ENCODE measurements around the gene LUC7L3. TPM values are rescaled to one million over a fixed set of nuclear protein-coding genes. Genes with fewer than 3 reads are reported as not detected.
A peak's percentile ranks its signal among the peaks of the same experiment; 100 is the strongest.

LUC7L3 gene
- total RNA-seq, 1 experiment from 2014 or later: 154 TPM

DNA sequence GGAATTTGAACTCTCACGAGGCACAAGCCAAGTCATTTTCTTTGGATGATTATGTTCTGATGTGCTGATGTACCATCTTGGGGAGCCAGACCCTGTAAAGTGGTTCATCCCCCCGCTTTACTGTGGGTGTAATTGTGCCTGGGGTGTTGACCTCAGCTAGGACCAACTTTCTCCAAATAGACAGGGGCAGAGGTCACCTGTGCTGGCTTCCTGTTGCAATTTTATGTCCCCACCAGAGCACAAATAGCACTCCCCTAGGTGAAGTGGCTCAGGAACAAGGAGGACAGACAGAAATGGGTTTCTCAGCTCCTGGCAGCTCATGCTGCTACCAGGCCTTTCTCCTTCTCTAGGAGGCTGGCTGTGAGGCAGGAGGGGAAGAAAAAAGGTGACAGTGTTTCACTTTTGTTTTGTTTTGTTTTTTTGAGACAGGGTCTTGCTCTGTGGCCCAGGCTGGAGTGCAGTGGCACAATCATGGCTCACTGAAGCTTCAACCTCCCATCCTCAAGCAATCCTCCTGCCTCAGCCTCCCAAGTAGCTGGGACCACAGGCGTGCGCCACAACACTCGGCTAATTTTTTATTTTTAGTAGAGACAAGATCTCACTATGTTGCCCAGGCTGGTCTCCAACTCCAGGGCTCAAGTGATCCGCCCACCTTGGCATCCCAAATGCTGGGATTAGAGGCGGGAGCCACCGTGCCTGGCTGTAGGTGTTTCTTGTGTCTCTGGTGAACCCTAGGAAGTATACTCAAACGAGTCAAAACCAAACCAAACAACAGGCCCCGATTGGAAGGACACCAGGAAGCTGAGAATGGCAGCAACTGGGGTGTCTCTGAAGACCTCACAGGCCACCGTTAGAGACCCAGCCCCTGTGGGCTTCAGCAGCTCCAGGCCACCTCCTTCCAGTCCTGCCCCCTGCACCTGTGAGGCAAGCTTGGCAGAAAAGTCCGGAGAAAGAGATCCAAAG lies 83.5 kb downstream of the LUC7L3 start:
- peak overlapping the region; percentile 9 for H2AFZ ChIP-seq (ENCODE audit: low read length)
- H3K9me3 ChIP-seq (ENCODE audit: control insufficient read depth, low read depth, low read length): no peaks in the 10 kb centered on the region
- H3K9me3 Mint-ChIP-seq: no peaks in the 10 kb centered on the region; a peak in 1 of 5 replicates
- no peak overlapping the region for H3K27ac ChIP-seq (ENCODE audit: insufficient read length, low read depth, low read length)
- H3K9ac ChIP-seq (ENCODE audit: extremely low read depth, insufficient read length, low read length): no peak overlapping the region
- no peaks in the 10 kb centered on the region for H3K23me2 ChIP-seq (ENCODE audit: insufficient read length, low read depth, low read length, poor library complexity, severe bottlenecking)
- DNase-seq: no peak
- H3K23ac ChIP-seq (ENCODE audit: insufficient read length, low read depth, low read length): no peak overlapping the region
- H3K79me1 ChIP-seq (ENCODE audit: insufficient read depth, low read depth, low read length, poor library complexity, severe bottlenecking): no peaks in the 10 kb centered on the region
- H3K4me3 Mint-ChIP-seq: no peak overlapping the region
- H3K79me2 ChIP-seq (ENCODE audit: insufficient read depth, low read length): no peaks in the 10 kb centered on the region
- no CpG with 5 or more reads among the region's 12 CpGs for WGBS (ENCODE audit: extremely low coverage, insufficient read length, low lambda C conversion rate)
- H2AK5ac ChIP-seq (ENCODE audit: insufficient read length, low read length): no peak overlapping the region
- H3K27me3 Mint-ChIP-seq (ENCODE audit: low read depth): no peaks in the 10 kb centered on the region; the same call in none of the 2 replicates
- H3K14ac ChIP-seq (ENCODE audit: insufficient read depth, low read length): no peak overlapping the region
- H3K4me2 ChIP-seq (ENCODE audit: insufficient read depth, insufficient read length, low read length): no peak overlapping the region
- no peaks in the 10 kb centered on the region; a peak in 1 of 7 replicates for H3K36me3 Mint-ChIP-seq (ENCODE audit: insufficient read depth in 1 of 3, low read depth in 3 of 3)
- H2BK5ac ChIP-seq (ENCODE audit: insufficient read length, low read length): no peak overlapping the region
- H3T11ph ChIP-seq (ENCODE audit: low read length): no peak overlapping the region
- H2BK15ac ChIP-seq (ENCODE audit: low read depth, low read length): no peak overlapping the region
- no peak overlapping the region for H2BK120ac ChIP-seq (ENCODE audit: low read depth, low read length, poor library complexity, severe bottlenecking)
- peaks cover 16 to 23% of the 10 kb centered on the region in 2 experiments for H3K4me1 Mint-ChIP-seq
- H3K27ac Mint-ChIP-seq: peak overlapping the region in 1 of 3 experiments; percentile 85; a peak in 2 of 7 replicates
- H3K18ac ChIP-seq (ENCODE audit: insufficient read length, low read depth, low read length): no peak overlapping the region
- no peak overlapping the region for H2BK12ac ChIP-seq (ENCODE audit: insufficient read length, low read depth, low read length)
- no peak overlapping the region for H3K56ac ChIP-seq (ENCODE audit: insufficient read length, low read depth, low read length)
- TF ChIP-seq, protein P1, sequence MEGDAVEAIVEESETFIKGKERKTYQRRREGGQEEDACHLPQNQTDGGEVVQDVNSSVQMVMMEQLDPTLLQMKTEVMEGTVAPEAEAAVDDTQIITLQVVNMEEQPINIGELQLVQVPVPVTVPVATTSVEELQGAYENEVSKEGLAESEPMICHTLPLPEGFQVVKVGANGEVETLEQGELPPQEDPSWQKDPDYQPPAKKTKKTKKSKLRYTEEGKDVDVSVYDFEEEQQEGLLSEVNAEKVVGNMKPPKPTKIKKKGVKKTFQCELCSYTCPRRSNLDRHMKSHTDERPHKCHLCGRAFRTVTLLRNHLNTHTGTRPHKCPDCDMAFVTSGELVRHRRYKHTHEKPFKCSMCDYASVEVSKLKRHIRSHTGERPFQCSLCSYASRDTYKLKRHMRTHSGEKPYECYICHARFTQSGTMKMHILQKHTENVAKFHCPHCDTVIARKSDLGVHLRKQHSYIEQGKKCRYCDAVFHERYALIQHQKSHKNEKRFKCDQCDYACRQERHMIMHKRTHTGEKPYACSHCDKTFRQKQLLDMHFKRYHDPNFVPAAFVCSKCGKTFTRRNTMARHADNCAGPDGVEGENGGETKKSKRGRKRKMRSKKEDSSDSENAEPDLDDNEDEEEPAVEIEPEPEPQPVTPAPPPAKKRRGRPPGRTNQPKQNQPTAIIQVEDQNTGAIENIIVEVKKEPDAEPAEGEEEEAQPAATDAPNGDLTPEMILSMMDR (conservative IDR thresholded peaks at IDR 0.05): no peak
- no peak overlapping the region for H4K91ac ChIP-seq (ENCODE audit: insufficient read length, low read depth, low read length)
- no peak overlapping the region for H3K4ac ChIP-seq (ENCODE audit: low read depth, low read length)
- no peak overlapping the region for H4K8ac ChIP-seq (replicated peaks; ENCODE audit: insufficient read length, low read depth, low read length)
- no peaks in the 10 kb centered on the region for H3K27me3 ChIP-seq (ENCODE audit: insufficient read depth, low read length)
- no peaks in the 10 kb centered on the region for H4K20me1 ChIP-seq (ENCODE audit: control insufficient read depth, insufficient read depth, insufficient read length)
- no peaks in the 10 kb centered on the region for H3K4me1 ChIP-seq (ENCODE audit: insufficient read depth, low read length)
- H4K5ac ChIP-seq (ENCODE audit: insufficient read length, low read depth, low read length): no peak overlapping the region
- no peak overlapping the region for H2BK20ac ChIP-seq (ENCODE audit: low read depth, low read length, poor library complexity, severe bottlenecking)
